NK-92 (cell line): Measurements from ENCODE around the gene SMC4.
A peak's percentile ranks its signal among the peaks of the same experiment; 100 is the strongest.
"Not testable (repeated sequence)": the region's sequence is repeated elsewhere in the genome, so short reads cannot be mapped to it uniquely, and the experiment has no call there.

ENCODE experiments used
- DNase-seq: peaks from one replicate; lab custom pipeline; 2025; ENCODE audit not compliant: unreplicated experiment; lab: John Stamatoyannopoulos, UW

The SMC4 gene

GRCh38 chr3:160445854-160446253 lies 46.4 kb downstream of the SMC4 start:
- no peak for DNase-seq

- no peak for DNase-seq
Measured at GRCh38 chr3:160446522-160447056, 47.1 kb downstream of the SMC4 start.

GRCh38 chr3:160447544-160447943 lies 48.1 kb downstream of the SMC4 start:
- no peak for DNase-seq

GRCh38 chr3:160448845-160449635 lies 49.6 kb downstream of the SMC4 start:
- DNase-seq = no peak

- DNase-seq = peak; percentile 89
Measured at GRCh38 chr3:160449636-160450598, 50.5 kb downstream of the SMC4 start, which contains the start of gene TRIM59. Gene TRIM59, minus strand, starts transcription at chr3:160449786. Its CDS starts 10,603 bp downstream, at chr3:160439183.

- no peak for DNase-seq
Measured at GRCh38 chr3:160450846-160451245, 51.4 kb downstream of the SMC4 start.

- no peak for DNase-seq
Measured at GRCh38 chr3:160451602-160452001, 52.2 kb downstream of the SMC4 start.

GRCh38 chr3:160452251-160452650 lies 52.8 kb downstream of the SMC4 start:
- DNase-seq = not testable (repeated sequence)

GRCh38 chr3:160454995-160455394 lies 55.5 kb downstream of the SMC4 start:
- no peak for DNase-seq

- no peak for DNase-seq
Measured at GRCh38 chr3:160455846-160456245, 56.4 kb downstream of the SMC4 start.

GRCh38 chr3:160458151-160458550 lies 58.7 kb downstream of the SMC4 start:
- no peak for DNase-seq

- no peak for DNase-seq
Measured at GRCh38 chr3:160459450-160459970, 60.1 kb downstream of the SMC4 start.

GRCh38 chr3:160460033-160460432 lies 60.6 kb downstream of the SMC4 start:
- DNase-seq = no peak

- no peak for DNase-seq
Measured at GRCh38 chr3:160464321-160464720, 64.9 kb downstream of the SMC4 start.

- DNase-seq = no peak
Measured at GRCh38 chr3:160464971-160465370, 65.5 kb downstream of the SMC4 start.

- DNase-seq = no peak
Measured at GRCh38 chr3:160470181-160470580, 70.7 kb downstream of the SMC4 start.

GRCh38 chr3:160471892-160472291 lies 72.4 kb downstream of the SMC4 start:
- no peak for DNase-seq

GRCh38 chr3:160472344-160472743 lies 72.9 kb downstream of the SMC4 start:
- no peak for DNase-seq

GRCh38 chr3:160473221-160473620 lies 73.8 kb downstream of the SMC4 start:
- DNase-seq = no peak

GRCh38 chr3:160473978-160474377 lies 74.5 kb downstream of the SMC4 start:
- no peak for DNase-seq

- DNase-seq = no peak
Measured at GRCh38 chr3:160474416-160474838, 75.0 kb downstream of the SMC4 start.
